NCI-H345 treated with DMSO at 0.1 percent for 48 hours (cell line): Measurements from ENCODE around the gene RRP8.
A peak's percentile ranks its signal among the peaks of the same experiment; 100 is the strongest.

ENCODE experiments used
- DNase-seq: peaks from one replicate; lab custom pipeline; 2025; ENCODE audit not compliant: unreplicated experiment; lab: John Stamatoyannopoulos, UW

The RRP8 gene

DNA sequence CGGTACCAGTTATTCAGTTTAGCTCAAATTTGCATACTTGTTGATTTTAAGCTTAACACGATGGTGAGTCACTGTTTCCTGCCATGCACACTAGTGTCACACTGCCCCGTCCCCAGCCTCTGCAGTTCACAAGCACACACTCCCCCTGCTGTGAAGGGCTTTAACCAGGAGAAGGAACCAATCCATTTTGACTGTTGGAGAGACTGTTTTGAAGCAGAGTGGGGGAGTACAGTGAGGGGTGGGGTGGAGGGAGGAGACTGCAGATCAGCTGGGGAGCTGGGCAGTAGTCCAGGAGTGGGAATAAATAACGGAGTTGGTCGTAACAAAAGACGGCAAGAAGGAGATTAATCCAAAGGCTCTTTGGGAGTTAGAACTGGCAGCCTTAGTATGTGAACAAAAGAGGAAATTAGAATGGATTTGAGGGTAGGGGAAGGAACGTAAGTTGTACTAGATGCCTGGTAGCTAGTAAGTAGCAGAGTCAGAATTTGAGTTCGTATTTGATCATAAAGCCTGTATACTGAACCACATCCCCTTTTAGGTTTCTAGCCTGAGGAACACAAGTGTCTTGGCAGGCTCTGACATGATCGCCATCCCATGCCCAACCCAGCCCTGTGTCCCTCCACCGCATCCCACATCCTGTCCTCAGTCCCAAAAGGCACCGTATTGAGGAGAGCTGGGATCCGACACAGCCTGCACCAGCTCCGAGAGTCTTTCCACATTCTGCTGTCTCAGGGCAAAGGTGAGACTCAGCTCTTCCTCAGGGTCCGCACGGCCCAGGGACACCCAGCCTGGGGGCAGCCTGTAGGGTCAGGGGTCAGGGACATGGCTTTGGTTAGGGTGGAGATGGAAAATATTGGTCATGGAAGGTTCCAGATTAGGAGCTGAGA lies 14.9 kb upstream of the RRP8 start:
- no peak for DNase-seq

DNA sequence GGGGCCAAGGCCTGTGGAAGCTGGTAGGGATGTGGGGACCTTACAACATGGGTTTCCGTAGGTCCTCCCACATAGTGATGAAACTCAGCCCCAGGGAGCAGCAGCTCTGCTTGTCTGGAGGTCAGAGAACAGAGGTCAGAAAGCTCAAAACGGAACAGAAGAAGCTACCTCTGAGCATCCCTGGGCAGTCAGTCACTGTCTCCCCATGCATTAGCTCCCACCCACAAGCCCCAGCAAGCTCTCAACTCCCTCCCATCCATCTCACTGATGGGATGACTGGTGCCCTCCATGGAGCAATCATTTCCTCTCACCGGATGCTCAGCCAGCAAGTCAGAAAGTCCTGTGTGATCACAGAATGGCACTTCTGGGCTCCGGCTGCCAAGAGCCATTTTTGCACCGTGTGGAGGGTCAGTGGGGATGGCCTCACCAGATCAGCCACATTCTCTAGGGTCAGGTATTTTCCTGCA lies 13.9 kb upstream of the RRP8 start:
- no peak for DNase-seq

DNA sequence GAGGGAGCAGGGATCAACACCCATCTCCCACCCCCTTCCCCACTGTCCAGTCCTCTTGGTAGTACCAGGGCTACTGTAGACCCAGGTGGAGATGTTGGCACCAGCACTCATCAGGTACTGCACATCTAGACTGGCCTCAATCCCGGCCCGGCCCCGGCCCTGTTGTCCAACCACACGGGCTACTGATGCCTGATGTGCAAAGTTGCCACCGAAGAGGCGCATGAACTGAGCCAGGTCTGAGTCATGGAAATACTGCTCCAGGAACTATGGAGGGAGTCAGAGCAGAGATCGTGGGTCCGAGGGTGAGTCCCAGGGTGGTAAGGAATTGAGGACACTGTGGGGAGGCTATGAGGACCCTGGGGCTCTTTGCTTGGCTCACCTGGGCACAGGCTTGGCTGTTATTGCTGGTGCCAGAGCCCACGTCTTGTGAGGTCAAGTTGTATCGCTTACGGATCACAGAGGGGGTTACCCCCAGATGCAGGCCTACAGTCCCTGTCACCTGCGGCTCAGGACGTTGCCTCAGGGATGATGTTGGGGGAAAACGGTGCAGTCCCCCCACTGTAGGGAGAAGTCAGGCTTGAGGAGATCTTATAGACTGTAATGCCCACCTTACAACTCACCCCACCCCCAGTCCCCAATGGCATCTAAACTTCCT lies 13.3 kb upstream of the RRP8 start:
- DNase-seq = no peak

DNA sequence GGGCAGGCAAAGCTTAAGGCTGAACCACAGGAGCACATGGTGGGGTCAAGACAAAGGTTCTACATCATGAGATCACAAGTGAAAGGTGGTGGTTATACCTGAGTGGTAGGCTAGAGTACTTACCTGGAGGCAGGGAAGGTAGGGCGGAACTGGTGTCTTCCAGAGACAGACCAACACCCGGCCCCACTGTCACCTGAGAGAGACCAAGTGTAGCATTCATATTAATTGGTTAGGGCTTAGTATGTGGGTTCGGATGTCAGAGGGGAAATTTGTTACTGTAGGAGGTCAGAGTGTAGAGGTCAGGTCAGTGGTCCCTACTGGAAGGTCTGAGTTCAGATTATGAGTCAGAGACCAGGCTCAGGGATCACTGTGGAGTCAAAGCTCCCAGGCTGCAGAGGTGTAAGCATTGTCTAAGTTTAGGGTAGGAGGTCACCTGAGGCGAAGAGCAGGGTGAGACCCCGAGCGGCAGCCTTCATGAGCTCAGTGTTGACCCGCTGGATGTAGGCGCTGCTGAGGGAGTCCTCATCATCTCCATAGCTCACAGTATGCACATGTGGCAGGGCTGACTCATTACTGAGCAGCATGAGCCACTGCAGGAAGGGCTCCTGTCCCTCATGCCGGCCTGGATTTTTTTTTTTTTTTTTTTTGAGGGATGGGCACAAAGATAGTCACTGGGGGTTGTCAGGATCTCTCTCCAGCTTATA lies 12.6 kb upstream of the RRP8 start:
- DNase-seq = no peak

DNA sequence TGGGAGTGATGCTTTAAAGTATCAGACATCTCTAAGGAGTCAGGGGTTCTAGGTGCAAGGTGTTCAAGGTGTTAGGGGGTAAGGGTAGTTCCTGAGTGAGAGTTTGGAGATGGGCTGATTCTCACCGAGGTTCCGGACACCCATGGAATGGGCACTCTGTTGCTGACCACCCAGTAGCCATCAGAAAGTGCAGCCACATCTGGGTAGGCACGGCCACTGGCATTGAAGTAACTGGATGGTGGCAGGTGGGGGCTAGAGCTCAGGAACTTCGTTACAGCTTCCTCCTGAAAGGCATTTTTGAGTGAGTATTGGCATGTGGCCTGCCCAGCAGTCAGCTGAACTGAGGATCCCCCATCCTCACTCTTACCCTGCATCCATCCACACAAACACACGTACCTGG lies 11.6 kb upstream of the RRP8 start:
- DNase-seq = no peak

DNA sequence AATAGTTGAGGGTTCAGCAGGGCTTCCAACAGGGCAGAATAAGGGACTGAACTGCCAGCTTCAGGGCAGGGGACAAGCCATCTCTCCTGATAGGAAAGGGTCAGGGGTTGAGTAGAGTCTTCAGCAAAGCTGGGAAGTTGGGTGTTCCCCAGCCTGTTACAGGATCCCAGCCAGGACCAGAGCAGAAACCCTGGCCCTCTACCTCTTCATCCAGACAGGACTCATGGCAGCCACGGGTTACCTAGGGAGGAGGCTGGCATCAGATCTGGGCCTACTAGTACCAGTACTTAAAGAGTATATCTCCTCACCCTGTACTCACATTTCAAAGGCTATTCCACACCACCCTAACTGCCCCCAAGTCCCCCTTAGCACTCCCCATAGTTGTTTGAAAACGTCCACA lies 11.0 kb upstream of the RRP8 start:
- no peak for DNase-seq

DNA sequence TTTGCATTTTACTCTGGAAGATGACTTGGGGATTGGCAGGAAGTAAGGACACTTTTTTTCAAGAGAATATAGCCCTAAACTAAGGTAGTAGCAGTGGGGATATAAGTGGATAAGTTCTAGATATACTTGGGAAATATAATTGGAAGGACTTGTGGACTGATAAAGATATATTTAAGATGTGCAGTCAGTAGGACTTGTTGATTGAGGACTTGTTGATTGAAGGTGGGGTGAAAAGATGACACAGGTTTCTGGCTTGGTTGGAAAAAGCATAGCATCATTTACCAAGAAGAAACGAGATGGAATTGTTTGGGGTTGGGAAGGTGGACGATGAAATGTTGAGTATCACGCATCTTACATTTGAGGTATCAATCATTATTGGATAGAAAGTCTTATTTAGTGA lies 10.1 kb upstream of the RRP8 start:
- no peak for DNase-seq

DNA sequence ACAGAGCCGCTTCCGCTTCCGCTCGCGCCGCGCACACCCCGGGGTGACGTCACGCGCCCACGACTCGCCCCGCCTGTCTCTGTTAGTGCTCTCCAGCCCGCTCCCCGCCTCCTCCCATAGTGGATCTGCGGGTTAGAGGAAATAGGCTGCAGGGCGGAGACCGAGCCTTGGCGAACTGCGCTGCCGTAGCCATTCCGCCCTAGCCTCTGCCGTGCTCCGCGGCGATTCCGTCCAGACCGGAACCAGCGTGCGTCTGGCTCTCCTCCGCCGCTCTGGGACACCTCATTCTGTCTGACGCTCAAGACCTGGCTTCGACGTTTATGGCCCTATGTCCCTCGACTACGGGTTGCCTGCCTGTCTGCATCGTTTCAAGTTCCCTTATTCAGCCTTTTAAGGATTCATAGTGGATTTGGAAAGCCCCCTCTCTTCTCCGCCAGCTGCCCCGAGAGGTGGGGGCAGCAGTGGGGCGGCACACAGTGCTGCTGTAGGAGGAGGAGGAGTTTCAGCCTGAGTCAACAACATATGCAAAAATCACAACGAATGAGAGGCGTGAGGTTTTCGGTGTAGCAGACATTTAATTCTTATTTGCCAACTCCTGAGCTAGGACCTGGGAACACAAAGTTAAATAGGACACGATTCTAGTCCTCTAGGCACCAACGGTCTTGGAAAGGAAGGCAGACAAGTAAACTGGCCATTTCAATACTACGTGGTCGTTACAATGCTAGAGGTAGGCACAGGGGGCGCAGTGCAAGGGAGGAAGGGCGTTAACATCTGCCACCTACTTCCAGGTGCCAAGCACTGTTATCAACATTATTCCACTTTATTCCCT lies 9.0 kb upstream of the RRP8 start, which contains the start of gene TAF10:
Gene TAF10, minus strand, starts transcription at position 4 of the 829 bp plus-strand sequence. CDS start 27 bp downstream, outside the sequence.
- DNase-seq = peak; percentile 84

DNA sequence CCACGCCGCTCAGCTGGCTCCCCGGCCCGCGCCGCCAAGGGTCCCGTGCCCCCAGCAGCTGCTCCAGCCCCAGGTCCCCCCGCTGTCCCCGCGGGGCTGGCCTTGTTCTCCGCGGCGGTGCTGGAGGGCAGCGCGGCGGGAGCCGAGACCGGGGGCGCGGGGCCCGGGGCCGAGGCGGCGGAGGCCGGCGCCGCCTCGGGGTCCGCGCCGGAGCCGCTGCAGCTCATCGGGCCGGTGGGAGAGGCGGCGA lies 8.5 kb upstream of the RRP8 start:
- no peak for DNase-seq

DNA sequence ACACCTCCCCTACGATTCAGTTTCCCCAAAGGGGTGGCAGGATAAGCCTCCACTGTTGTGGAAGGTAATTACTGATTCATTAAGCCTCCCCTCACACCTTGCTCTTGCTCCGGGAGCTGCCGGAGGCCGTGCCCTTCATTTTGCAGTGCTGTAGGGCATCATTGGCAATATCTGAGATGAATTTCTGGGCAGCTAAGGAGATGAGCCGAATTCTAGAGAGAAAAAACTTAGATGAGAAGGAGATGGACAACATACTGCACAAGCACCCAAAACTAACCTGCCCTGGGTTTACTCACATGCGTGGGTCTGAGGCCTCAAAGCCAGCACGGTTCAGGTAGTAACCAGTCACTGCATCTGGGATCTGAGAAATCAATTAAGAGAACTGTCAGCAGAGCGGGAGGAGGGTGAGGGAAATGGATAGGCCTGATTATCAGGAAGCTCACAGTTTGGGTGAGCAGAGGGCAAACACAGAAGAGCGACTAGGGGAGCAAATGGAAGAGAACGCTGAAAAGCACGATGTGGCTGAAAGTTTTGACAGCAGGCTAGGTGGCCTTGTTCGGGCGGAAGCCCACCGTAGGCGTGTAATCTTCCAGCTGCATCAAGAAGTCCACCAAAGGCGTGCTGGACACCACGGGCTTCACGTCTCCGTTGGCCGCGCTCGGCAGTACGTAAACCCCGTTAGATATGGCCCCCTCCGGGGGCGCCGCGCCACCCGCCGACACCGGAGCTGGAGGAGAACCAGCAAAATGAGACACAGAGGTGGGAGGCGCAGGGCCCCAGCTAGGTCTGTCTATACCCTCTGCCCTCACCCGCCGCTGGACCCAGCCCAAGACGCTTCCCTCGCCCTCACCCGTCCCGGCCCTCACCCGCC lies 7.9 kb upstream of the RRP8 start:
- DNase-seq = no peak

DNA sequence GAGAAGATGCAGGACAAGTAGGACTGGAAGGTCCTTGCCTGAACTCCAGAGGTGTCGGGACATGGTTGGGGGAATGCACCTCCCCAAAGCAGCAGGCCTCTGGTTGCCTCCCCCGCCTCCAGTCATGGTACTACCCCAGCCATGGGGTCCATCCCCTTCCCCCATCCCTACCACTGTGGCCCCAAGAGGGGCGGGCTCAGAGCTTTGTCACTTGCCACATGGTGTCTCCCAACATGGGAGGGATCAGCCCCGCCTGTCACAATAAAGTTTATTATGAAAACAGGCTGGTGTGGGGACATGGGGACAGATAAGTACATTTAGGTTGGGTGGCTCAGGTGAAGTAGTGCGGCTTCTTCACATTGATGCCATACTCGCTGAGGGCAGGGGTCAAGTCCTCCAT lies 7.2 kb upstream of the RRP8 start:
- no peak for DNase-seq

DNA sequence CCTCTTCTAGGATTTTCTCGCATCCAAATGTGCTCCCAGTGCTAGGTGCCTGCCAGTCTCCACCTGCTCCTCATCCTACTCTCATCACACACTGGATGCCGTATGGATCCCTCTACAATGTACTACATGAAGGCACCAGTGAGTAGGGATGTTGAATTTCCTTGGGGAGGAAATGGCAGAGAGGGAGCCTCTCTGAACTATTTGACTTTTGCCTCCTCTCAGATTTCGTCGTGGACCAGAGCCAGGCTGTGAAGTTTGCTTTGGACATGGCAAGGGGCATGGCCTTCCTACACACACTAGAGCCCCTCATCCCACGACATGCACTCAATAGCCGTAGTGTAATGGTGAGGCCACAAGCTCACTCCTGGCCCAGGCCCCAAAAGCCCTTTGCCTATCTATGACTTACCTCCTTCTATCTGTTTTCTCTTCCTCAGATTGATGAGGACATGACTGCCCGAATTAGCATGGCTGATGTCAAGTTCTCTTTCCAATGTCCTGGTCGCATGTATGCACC lies 6.1 kb upstream of the RRP8 start:
- DNase-seq = no peak

DNA sequence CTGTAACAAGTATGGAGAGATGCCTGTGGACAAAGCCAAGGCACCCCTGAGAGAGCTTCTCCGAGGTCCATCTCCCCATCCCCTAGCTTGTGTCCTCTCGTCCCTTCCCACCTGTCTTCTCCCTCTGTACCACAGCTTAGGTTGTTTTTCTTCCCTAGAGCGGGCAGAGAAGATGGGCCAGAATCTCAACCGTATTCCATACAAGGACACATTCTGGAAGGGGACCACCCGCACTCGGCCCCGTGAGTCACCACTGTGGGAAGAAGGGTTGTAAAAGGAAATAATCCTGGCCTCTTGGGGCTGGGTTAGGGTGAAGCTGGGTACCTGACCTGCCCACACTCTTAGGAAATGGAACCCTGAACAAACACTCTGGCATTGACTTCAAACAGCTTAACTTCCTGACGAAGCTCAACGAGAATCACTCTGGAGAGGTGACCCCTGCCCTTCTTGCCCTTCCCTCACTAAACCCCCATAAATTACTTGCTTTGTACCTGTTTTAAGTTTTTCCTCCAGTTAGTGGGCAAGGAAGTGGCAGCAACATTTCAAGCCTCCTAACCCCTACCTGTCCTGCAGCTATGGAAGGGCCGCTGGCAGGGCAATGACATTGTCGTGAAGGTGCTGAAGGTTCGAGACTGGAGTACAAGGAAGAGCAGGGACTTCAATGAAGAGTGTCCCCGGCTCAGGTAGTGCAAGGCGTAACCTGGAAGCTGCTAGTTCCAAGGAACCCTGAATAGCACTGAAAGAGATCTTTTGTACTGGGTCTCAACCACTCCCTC lies 5.5 kb upstream of the RRP8 start:
- DNase-seq = no peak

DNA sequence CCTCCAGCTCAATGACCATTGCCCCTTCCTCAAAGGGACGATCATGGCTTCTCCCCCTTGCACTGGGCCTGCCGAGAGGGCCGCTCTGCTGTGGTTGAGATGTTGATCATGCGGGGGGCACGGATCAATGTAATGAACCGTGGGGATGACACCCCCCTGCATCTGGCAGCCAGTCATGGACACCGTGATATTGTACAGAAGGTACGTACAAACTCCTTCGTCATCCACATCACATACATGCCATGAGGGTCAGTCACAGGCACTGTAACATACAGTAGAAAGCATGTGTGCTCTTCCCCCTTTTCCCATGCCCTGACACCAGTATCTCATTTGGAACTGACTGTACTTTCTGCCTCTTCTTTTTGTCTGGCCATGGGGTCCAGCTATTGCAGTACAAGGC lies 4.6 kb upstream of the RRP8 start:
- no peak for DNase-seq

DNA sequence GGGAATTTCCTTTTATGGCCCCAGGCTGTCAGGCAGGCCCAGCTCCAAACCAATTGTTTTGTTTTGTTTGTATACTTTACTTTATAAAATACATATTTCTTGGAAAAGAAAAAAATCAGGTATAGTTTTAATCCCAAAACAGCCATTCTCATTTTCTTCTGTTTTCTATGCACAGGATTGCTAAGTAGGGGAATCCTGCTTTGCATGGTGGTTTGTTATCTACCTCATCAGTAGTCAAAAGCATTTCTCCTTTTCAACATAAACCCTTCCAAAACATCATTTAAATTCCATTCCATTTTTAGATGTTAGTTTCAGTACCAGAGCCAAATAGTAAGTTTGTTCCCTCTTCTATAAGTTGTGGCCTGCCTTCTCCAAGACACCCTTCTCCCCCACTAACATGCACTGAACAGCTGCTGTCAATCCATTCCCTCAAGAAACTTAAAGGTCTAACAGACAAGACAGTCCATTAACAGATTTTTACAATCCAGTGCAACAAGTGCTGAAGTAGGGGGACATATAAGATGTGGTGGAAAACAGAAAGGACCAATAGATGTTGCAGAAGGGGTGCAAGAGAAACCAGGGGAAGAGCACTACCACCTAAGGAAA lies 3.9 kb upstream of the RRP8 start:
- no peak for DNase-seq

DNA sequence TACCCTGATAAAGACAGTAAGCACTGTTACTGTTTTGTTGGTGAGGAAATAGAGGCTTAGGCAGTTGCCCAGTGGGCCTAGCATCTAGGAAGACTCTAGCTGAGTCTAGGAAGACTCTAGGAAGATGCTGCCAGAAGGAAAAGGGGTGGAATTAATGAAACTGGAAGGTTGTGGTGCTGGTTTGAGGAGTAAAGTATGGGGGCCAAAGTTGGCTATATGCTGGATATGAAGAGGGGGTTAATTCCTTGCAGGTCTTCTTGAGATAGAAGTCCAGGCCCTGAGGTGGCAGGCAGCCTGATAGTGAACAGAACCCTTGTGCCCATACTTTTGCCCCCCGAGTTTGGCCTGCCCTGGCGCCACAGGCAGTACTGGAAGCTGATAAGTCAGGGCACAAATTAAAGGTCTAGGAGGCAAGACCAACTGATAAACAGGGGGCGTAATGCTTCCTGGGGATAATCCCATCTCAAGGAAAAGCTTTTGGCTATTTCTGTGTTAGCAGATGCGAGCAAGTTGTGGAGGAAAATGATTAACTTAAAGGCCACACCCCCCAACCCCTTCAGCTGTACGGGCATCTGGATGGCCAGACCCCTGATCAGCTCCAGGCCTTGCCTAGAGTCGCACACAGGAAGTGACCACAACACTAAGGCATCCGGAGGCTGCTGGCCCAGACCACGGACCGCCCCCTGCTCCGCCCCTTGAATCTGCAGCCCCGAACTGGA lies 3.2 kb upstream of the RRP8 start:
- no peak for DNase-seq

DNA sequence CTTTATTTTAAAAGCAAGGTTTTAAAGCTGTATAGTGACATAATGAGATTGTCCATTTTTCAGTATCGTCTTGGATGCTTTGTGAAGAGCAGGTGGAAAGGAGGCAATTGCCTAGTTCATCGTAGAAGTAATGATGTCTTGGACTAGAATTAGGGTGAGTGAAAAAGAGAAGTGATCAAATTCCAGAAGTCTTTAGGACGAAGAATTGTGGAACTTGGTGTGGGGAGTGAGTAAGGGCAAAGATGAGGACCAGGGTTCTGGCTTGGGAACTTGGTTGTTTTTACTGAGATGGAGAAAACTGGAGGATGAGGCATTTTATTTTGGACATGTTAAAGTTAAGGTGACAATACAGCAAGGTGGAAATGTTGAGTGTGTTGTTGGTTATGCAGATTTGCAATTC lies 1.4 kb upstream of the RRP8 start:
- DNase-seq = no peak

DNA sequence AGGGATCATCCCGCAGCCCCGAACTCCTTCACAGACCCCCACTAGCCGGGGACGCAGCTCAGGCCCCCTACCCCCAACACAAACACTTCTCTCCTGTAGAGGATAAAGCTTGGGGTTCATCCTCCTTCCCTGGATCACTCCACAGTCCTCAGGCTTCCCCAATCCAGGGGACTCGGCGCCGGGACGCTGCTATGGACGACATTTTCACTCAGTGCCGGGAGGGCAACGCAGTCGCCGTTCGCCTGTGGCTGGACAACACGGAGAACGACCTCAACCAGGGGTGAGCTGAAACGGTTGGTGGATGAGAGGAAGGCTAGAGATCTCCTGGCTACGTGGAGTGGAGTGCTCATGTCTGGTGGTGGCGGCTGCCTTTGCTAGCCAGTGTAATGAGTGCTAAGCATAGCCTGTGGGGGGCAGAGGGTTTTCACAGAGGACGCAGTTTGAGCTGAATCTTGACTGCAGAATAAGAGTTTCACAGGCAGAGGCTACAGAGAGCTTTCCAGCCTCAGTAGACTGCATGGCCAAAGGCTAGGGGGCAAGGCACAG lies 738 bp upstream of the RRP8 start:
- DNase-seq = peak; percentile 19
